SK-MEL-5 (cell line): ENCODE measurements around the gene CRCP. TPM values are rescaled to one million over a fixed set of nuclear protein-coding genes. Genes with fewer than 3 reads are reported as not detected.
"Not testable (repeated sequence)": the region's sequence is repeated elsewhere in the genome, so short reads cannot be mapped to it uniquely, and the experiment has no call there.

Experiments used
- DNase-seq: peaks from one replicate; pipeline ENCODE4 v3.0.0-alpha.2; 2016; ENCODE audit warnings: low read depth, low spot score
- in situ Hi-C: cut with HindIII; loops from 2 replicates; pipeline ENCODE4 v1.10.0; 2016; ENCODE audit warnings: low sequenced_read_pairs, high pct_unique_total_duplicates, low pct_unique_long_range_greater_than_20kb
- polyA plus RNA-seq, 2 experiments: library from polyadenylated mRNA; depleted of rRNA; stranded (reverse); fragments of >200 nt; gene quantifications; 2 replicates each; pipeline ENCODE4 v1.2.3, GENCODE V29; 2015
- total RNA-seq: library from RNA; depleted of rRNA; stranded (reverse); fragments of >200 nt; shearing (Covaris generic); gene quantifications from 2 replicates; pipeline ENCODE4 v1.2.3, GENCODE V29; 2014; rRNA removed

Gene CRCP
- total RNA-seq = 38.3 and 45.4 TPM in 2 replicates
- 37.2 and 45.4 TPM in 2 replicates for polyA plus RNA-seq (2015; cell fraction: cytosol; rRNA removed)
- 14.8 and 23.5 TPM in 2 replicates for polyA plus RNA-seq (2015; cell fraction: nucleus; rRNA removed)

GRCh38 chr7:66114743-66115649 lies at the start of gene CRCP:
Gene CRCP, plus strand, starts transcription at chr7:66114847. Its CDS starts 116 bp downstream, at chr7:66114963.
- in situ Hi-C loops = no loop called here
- peak; percentile 70 for DNase-seq

GRCh38 chr7:66069732-66070131 lies 44.9 kb upstream of the CRCP start:
- DNase-seq = no peak
- in situ Hi-C loops = no loop called here

- no peak for DNase-seq
- in situ Hi-C loops = no loop called here
These were observed 44.4 kb upstream of the CRCP start for GRCh38 chr7:66070222-66070621.

GRCh38 chr7:66072208-66072607 lies 42.4 kb upstream of the CRCP start:
- DNase-seq, in situ Hi-C loops: not testable (repeated sequence)

GRCh38 chr7:66075590-66076461 lies 38.8 kb upstream of the CRCP start, which contains the start of gene ASL:
Gene ASL, plus strand, starts transcription at chr7:66075819. Its CDS starts 263 bp downstream, at chr7:66076082.
- in situ Hi-C loops = no loop called here
- DNase-seq = peak; percentile 89

GRCh38 chr7:66076462-66077329 lies 38.0 kb upstream of the CRCP start:
- DNase-seq = no peak
- in situ Hi-C loops = no loop called here

- no peak for DNase-seq
- in situ Hi-C loops = no loop called here
These were observed 36.6 kb upstream of the CRCP start for GRCh38 chr7:66078067-66078466.

- in situ Hi-C loops = no loop called here
These were observed 32.6 kb upstream of the CRCP start for GRCh38 chr7:66082083-66082482.

GRCh38 chr7:66082886-66083415 lies 31.7 kb upstream of the CRCP start:
- DNase-seq = no peak
- in situ Hi-C loops = no loop called here

More at GRCh38 chr7:66082083-66082482, 32.6 kb upstream of the CRCP start:
- DNase-seq = no peak

- in situ Hi-C loops = no loop called here
- peak; percentile 15 for DNase-seq
These were observed 31.0 kb upstream of the CRCP start for GRCh38 chr7:66083677-66084076.

GRCh38 chr7:66088861-66089838 lies 25.5 kb upstream of the CRCP start:
- in situ Hi-C loops = no loop called here
- no peak for DNase-seq

- no peak for DNase-seq
- in situ Hi-C loops = no loop called here
These were observed 22.0 kb upstream of the CRCP start for GRCh38 chr7:66092654-66093053.

- in situ Hi-C loops = no loop called here
These were observed 19.6 kb upstream of the CRCP start for GRCh38 chr7:66095010-66095409.

GRCh38 chr7:66099232-66099550 lies 15.5 kb upstream of the CRCP start:
- DNase-seq = no peak
- in situ Hi-C loops = no loop called here

More at GRCh38 chr7:66095010-66095409, 19.6 kb upstream of the CRCP start:
- DNase-seq = no peak

- DNase-seq = peak; percentile 68
- in situ Hi-C loops = no loop called here
These were observed 14.9 kb upstream of the CRCP start for GRCh38 chr7:66099551-66100407.
